ENCODE measurements around the gene CLEC4E.
"Not testable (repeated sequence)": the region's sequence is repeated elsewhere in the genome, so short reads cannot be mapped to it uniquely, and the experiment has no call there.

CLEC4E gene

DNA sequence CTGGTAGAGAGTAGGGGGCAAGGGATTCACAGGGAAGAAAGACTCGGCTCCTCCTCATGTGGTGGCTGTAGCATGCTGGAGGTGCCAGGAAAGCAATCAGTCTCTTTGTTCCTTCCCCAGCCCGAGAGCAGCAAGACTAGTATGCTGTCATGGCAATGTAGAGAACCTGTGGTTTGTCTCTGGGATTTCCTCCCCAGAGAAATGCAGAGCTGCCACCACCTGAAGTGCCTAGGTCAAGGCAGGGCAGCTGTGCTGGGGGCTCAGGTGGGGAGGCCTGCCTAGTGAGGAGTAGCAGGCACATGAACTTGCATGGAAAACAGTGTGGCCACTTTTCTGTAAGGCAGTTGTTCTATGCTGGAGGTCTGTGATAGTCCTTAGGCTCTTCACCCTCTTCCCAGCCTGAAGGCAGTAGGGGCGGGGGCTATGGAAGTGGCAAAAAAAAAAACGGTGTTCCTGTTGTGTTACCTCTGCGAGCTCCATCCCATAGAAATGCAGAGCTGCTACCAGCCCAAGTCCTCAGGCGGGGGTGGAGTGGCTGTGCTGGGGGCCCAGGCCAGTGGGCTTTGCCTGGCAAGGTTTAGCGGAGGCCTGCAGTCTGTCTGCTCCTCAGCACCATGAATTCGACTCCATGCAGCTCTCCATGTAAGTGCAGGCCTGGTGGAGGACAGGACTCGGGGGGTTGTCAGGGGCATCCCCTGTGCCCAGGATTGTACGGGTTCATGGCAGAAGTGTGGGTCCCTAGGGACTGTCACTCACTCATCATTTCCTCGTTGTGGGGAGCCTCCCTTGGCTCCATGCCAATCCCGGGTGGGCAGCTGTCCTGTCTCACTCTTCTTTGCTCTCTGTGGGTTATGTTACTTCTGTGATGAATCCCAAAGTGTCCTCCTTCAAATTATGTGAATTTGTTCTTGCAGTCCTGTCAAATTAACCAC is 31.5 kb downstream of the CLEC4E start:
- H3K36me3 Mint-ChIP-seq (ENCODE audit: low read depth), result no peaks in the 10 kb centered on the region
- H3K4me3 Mint-ChIP-seq, result no peak overlapping the region
- no peak for DNase-seq
- peaks cover 23% of the 10 kb centered on the region for H3K27me3 Mint-ChIP-seq
- H3K4me1 Mint-ChIP-seq (ENCODE audit: low read depth), result peaks cover 3% of the 10 kb centered on the region
- no peak overlapping the region for H3K27ac Mint-ChIP-seq
- no peaks in the 10 kb centered on the region for H3K9me3 Mint-ChIP-seq

GRCh38 chr12:8508223-8508622 is 32.5 kb downstream of the CLEC4E start:
- no peak overlapping the region for H3K27ac Mint-ChIP-seq
- no peak overlapping the region for H3K4me3 Mint-ChIP-seq
- peaks cover 17% of the 10 kb centered on the region for H3K27me3 Mint-ChIP-seq

GRCh38 chr12:8507596-8507995 is 33.1 kb downstream of the CLEC4E start:
- peaks cover 17% of the 10 kb centered on the region for H3K27me3 Mint-ChIP-seq
- H3K27ac Mint-ChIP-seq, result no peak overlapping the region
- no peak for DNase-seq
- no peaks in the 10 kb centered on the region for H3K4me1 Mint-ChIP-seq (ENCODE audit: low read depth)
- H3K36me3 Mint-ChIP-seq (ENCODE audit: low read depth), result no peaks in the 10 kb centered on the region
- H3K4me3 Mint-ChIP-seq, result no peak overlapping the region
- H3K9me3 Mint-ChIP-seq, result no peaks in the 10 kb centered on the region

More at GRCh38 chr12:8508223-8508622, 32.5 kb downstream of the CLEC4E start:
- H3K36me3 Mint-ChIP-seq (ENCODE audit: low read depth), result no peaks in the 10 kb centered on the region
- no peaks in the 10 kb centered on the region for H3K4me1 Mint-ChIP-seq (ENCODE audit: low read depth)
- H3K9me3 Mint-ChIP-seq, result no peaks in the 10 kb centered on the region
- no peak for DNase-seq

- peaks cover 7% of the 10 kb centered on the region for H3K27me3 Mint-ChIP-seq
- H3K4me3 Mint-ChIP-seq, result no peak overlapping the region
- H3K36me3 Mint-ChIP-seq (ENCODE audit: low read depth), result no peaks in the 10 kb centered on the region
These were observed 36.4 kb downstream of the CLEC4E start for GRCh38 chr12:8504351-8504750.

DNA sequence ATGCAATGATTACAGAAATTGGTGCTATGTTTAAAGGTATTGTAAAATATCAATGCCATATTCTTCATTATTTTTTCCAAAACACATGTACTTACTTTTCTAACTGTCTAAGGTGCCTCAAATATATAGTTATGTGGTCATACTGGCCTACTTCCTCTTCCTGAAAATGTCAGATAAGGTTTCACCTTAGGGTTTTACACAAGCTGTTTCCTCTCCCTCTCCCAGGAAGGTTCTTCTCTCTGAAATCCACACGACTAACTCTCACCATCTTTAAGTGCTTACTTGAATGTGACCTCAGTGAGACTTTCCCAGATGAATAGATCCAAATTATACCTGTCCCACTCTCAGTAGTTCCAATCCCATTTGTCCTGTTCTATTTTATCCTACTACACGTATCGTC is 39.0 kb downstream of the CLEC4E start:
- no peak overlapping the region for H3K27ac Mint-ChIP-seq
- H3K4me1 Mint-ChIP-seq (ENCODE audit: low read depth), result peaks cover 7% of the 10 kb centered on the region
- H3K4me3 Mint-ChIP-seq, result no peak overlapping the region

More at GRCh38 chr12:8504351-8504750, 36.4 kb downstream of the CLEC4E start:
- Mint-ChIP-seq H3K27ac (no peak overlapping the region), H3K9me3 (no peaks in the 10 kb centered on the region), H3K4me1 (ENCODE audit: low read depth) (peaks cover 7% of the 10 kb centered on the region)
- DNase-seq, result no peak

GRCh38 chr12:8499616-8500015 is 41.1 kb downstream of the CLEC4E start:
- H3K27me3 Mint-ChIP-seq, result peaks cover 13% of the 10 kb centered on the region
- H3K36me3 Mint-ChIP-seq (ENCODE audit: low read depth), result no peaks in the 10 kb centered on the region
- peaks cover 10% of the 10 kb centered on the region for H3K4me1 Mint-ChIP-seq (ENCODE audit: low read depth)
- no peak overlapping the region for H3K4me3 Mint-ChIP-seq
- H3K9me3 Mint-ChIP-seq, result no peaks in the 10 kb centered on the region
- no peak overlapping the region for H3K27ac Mint-ChIP-seq
- DNase-seq, result no peak

More for the DNA sequence above, 39.0 kb downstream of the CLEC4E start:
- no peak for DNase-seq
- H3K27me3 Mint-ChIP-seq, result peaks cover 11% of the 10 kb centered on the region
- H3K9me3 Mint-ChIP-seq, result no peaks in the 10 kb centered on the region
- H3K36me3 Mint-ChIP-seq (ENCODE audit: low read depth), result no peaks in the 10 kb centered on the region

DNA sequence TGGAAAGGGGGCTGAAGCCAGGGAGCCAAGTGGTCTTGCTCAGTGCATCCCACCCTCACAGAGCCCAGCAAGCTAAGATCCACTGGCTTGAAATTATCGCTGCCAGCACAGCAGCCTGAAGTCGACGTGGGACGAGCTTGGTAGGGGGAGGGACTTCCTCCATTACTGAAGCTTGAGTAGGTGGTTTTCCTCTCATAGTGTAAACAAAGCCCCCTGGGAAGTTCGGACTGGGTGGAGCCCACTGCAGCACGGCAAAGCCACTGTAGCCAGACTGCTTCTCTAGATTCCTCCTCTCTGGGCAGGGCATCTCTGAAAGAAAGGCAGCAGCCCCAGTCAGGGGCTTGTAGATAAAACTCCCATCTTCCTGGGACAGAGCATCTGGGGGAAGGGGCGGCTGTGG is 44.6 kb downstream of the CLEC4E start:
- H3K36me3 Mint-ChIP-seq (ENCODE audit: low read depth); H3K4me3 Mint-ChIP-seq; H3K27ac Mint-ChIP-seq; H3K9me3 Mint-ChIP-seq; DNase-seq: not testable (repeated sequence)
- Mint-ChIP-seq H3K4me1 (ENCODE audit: low read depth) (peaks cover 34% of the 10 kb centered on the region), H3K27me3 (peaks cover 18% of the 10 kb centered on the region)

DNA sequence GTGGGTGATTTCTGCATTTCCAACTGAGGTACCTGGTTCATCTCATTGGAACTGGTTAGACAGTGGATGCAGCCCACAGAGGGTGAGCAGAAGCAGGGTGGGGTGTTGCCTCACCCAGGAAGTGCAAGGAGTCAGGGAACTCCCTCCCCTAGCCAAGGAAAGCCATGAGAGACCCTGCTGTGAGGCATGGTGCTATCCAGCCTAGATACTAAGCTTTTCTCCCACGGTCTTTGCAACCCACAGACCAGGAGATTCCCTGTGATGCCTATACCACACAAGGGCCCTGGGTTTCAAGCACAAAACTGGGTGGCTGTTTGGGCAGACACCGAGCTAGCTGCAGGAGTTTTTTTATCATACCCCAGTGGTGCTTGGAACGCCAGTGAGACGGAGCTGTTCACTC is 45.0 kb downstream of the CLEC4E start:
- not testable (repeated sequence) for H3K9me3 Mint-ChIP-seq; DNase-seq; H3K36me3 Mint-ChIP-seq (ENCODE audit: low read depth); H3K4me3 Mint-ChIP-seq; H3K27ac Mint-ChIP-seq
- peaks cover 19% of the 10 kb centered on the region for H3K27me3 Mint-ChIP-seq
- H3K4me1 Mint-ChIP-seq (ENCODE audit: low read depth), result peaks cover 34% of the 10 kb centered on the region

DNA sequence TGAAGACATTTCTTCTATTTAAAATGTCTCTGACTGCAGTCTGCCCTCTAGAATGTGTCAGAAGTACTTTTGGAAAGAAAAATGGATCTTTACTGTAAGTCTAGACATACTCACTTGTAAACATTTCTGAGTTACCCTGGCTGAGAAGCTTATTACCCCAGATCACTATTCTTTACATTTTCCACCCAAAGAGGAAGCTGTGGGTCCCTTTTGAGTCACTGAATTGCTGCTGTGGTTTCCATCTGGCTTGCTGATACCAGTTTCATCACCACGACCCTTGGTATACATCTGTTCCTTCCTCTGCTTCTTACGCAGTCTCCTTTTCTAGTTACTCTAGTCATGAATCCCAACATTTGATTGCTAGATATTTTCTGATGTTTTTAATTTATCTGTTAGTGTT is 47.6 kb downstream of the CLEC4E start:
- peak overlapping the region; percentile 2 for H3K4me3 Mint-ChIP-seq
- no peak for DNase-seq
- H3K36me3 Mint-ChIP-seq (ENCODE audit: low read depth), result no peaks in the 10 kb centered on the region
- H3K27ac Mint-ChIP-seq, result peak overlapping the region; percentile 83
- H3K4me1 Mint-ChIP-seq (ENCODE audit: low read depth), result peaks cover 34% of the 10 kb centered on the region
- peaks cover 16% of the 10 kb centered on the region for H3K27me3 Mint-ChIP-seq
- no peaks in the 10 kb centered on the region for H3K9me3 Mint-ChIP-seq

DNA sequence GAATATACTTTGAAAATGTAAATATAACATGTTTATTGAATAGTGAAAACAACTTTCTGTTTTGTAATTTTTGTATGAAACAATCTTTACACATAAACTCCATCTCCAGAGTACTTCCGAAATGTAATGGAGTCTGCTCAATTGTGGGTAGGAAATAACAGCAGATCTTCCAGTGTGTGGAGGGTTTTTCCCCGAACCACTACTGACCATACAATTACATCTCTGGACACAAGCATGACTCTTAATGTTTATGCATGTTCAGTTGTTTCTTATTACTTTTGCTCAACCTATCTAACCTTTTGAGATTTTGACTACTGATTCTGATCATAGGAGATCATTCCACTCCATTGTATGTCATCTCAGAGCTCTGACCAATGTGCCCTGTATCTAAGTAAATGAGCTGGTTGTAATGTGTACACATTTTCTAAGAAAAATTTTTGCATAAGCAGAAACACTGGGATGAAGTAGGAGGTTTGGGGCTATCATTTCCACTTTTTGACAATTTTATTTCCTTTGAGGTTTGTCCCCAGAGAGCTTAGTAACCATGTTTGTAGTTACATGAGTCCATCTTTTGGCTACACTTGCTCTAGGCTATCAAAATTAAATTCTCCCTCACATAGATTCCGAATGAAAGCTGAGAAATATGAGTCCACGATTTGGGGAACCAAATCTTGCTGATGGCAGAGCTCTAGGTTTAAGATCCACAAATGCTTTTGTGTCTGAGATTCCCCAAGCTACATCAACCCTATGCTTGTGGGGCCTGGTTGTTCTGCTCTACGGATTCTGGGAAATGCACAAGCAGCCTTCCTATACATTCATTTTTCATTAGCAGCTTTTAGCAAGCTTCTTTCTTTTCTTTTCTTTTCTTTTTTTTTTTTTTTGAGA is 48.8 kb downstream of the CLEC4E start:
- Mint-ChIP-seq H3K9me3 (no peaks in the 10 kb centered on the region), H3K4me1 (ENCODE audit: low read depth) (peaks cover 34% of the 10 kb centered on the region), H3K27ac (peak overlapping the region; percentile 83), H3K36me3 (ENCODE audit: low read depth) (no peaks in the 10 kb centered on the region), H3K4me3 (no peak overlapping the region), H3K27me3 (peaks cover 16% of the 10 kb centered on the region)
- no peak for DNase-seq
